HepG2 (cell line): ENCODE results near the gene SPATA25. TPM values are rescaled to one million over a fixed set of nuclear protein-coding genes. Genes with fewer than 3 reads are reported as not detected.

Experiments used
- AKAP8 ChIP-seq: sonication (generic); formaldehyde crosslinking; IDR thresholded peaks from 2 replicates; pipeline ENCODE4 v1.5.1; 2020; ENCODE audit warnings: mild to moderate bottlenecking, missing genetic modification reagents
- HMG20A ChIP-seq: IDR thresholded peaks from 2 replicates; pipeline ENCODE4 v1.6.1; 2016; ENCODE audit warnings: borderline replicate concordance
- HOXA3 ChIP-seq: sonication (generic); formaldehyde crosslinking; IDR thresholded peaks from 2 replicates; pipeline ENCODE4 v1.5.0; 2020; ENCODE audit warnings: missing genetic modification reagents
- ISX ChIP-seq: sonication (generic); formaldehyde crosslinking; conservative IDR thresholded peaks from 2 replicates; pipeline ENCODE4 v1.5.0; 2020; ENCODE audit warnings: missing genetic modification reagents
- MTA1 ChIP-seq: sonication (generic); formaldehyde crosslinking; IDR thresholded peaks from 2 replicates; pipeline ENCODE4 v1.4.0; 2020; ENCODE audit warnings: missing genetic modification reagents, mild to moderate bottlenecking, borderline replicate concordance
- MZF1 ChIP-seq: sonication (generic); formaldehyde crosslinking; IDR thresholded peaks from 2 replicates; pipeline ENCODE4 v1.8.1; 2023; ENCODE audit warnings: mild to moderate bottlenecking, missing genetic modification reagents, borderline replicate concordance
- NCOA1 ChIP-seq: sonication (generic); formaldehyde crosslinking; IDR thresholded peaks from 2 replicates; pipeline ENCODE4 v1.9.0; 2021; ENCODE audit warnings: missing genetic modification reagents
- NCOA5 ChIP-seq: sonication (generic); formaldehyde crosslinking; IDR thresholded peaks from 2 replicates; pipeline ENCODE4 v1.4.0; 2020; ENCODE audit warnings: missing genetic modification reagents
- PRPF4 ChIP-seq: fragments of 200-400 bp; formaldehyde crosslinking; IDR thresholded peaks from 2 replicates; pipeline ENCODE4 v1.6.1; 2016; ENCODE audit warnings: low read length, low read depth; ENCODE audit not compliant: poor library complexity, severe bottlenecking
- TFE3 ChIP-seq: IDR thresholded peaks from 2 replicates; pipeline ENCODE4 v1.6.1; 2016
- THYN1 ChIP-seq: sonication (generic); formaldehyde crosslinking; IDR thresholded peaks from 2 replicates; pipeline ENCODE4 v1.8.1; 2023; ENCODE audit warnings: low read depth, mild to moderate bottlenecking, moderate library complexity, missing genetic modification reagents, borderline replicate concordance
- TOE1 ChIP-seq: sonication (generic); formaldehyde crosslinking; IDR thresholded peaks from 2 replicates; pipeline ENCODE4 v1.4.0; 2020; ENCODE audit warnings: mild to moderate bottlenecking, missing genetic modification reagents
- TSC22D2 ChIP-seq: sonication (generic); formaldehyde crosslinking; IDR thresholded peaks from 2 replicates; pipeline ENCODE4 v1.5.1; 2020; ENCODE audit warnings: missing genetic modification reagents, mild to moderate bottlenecking, borderline replicate concordance
- U2AF2 ChIP-seq: fragments of 200-400 bp; formaldehyde crosslinking; IDR thresholded peaks from 2 replicates; pipeline ENCODE4 v1.6.1; 2017; ENCODE audit warnings: low read depth, mild to moderate bottlenecking, low read length
- XRCC5 ChIP-seq: fragments of 200-400 bp; formaldehyde crosslinking; optimal IDR thresholded peaks from 2 replicates; pipeline ENCODE3; 2017; ENCODE audit warnings: mild to moderate bottlenecking, low read length
- ZFP82 ChIP-seq: sonication (generic); formaldehyde crosslinking; IDR thresholded peaks from 2 replicates; pipeline ENCODE4 v1.5.1; 2020; ENCODE audit warnings: mild to moderate bottlenecking, missing genetic modification reagents, borderline replicate concordance
- ZNF205 ChIP-seq: IDR thresholded peaks from 2 replicates; pipeline ENCODE4 v1.6.1; 2018; ENCODE audit warnings: missing biosample characterization, missing genetic modification reagents
- ZNF446 ChIP-seq: sonication (generic); formaldehyde crosslinking; IDR thresholded peaks from 2 replicates; pipeline ENCODE4 v1.5.0; 2020; ENCODE audit warnings: mild to moderate bottlenecking, missing genetic modification reagents
- ZNF761 ChIP-seq: sonication (generic); formaldehyde crosslinking; conservative IDR thresholded peaks from 2 replicates; pipeline ENCODE4 v1.4.0; 2020; ENCODE audit warnings: mild to moderate bottlenecking, missing genetic modification reagents
- ZNF83 ChIP-seq: sonication (generic); formaldehyde crosslinking; IDR thresholded peaks from 2 replicates; pipeline ENCODE4 v1.4.0; 2020; ENCODE audit warnings: missing genetic modification reagents, mild to moderate bottlenecking, borderline replicate concordance
- polyA plus RNA-seq, 8 experiments: library from polyadenylated mRNA; depleted of rRNA in 3 of 8; stranded (reverse) in 7 of 8; unstranded in 1 of 8; fragments of >200 nt; fragmentation: Illumina TruSeq in 4 of 8; extraction: Trizol in 4 of 8; gene quantifications; 2 replicates each; pipeline versions ENCODE4 v1.2.1 to v1.2.3, GENCODE V29; 2011 to 2016; ENCODE audit warnings: low read depth in 4 of 8, missing spikeins in 1 of 8, mixed read lengths in 1 of 8; ENCODE audit not compliant: insufficient read depth in 1 of 8
- total RNA-seq, 5 experiments: library from RNA; depleted of rRNA; stranded (reverse); fragments of >200 nt; fragmentation: Illumina TruSeq; extraction: Trizol; gene quantifications; 2 replicates each; pipeline ENCODE4 v1.2.3, GENCODE V29; 2016; ENCODE audit warnings: low read depth in 1 of 5
- TF ChIP-seq, protein P1 (sequence below): sonication (generic); formaldehyde crosslinking; IDR thresholded peaks from 2 replicates; pipeline ENCODE4 v1.4.0; 2020; ENCODE audit warnings: mild to moderate bottlenecking, missing genetic modification reagents, borderline replicate concordance
- TF ChIP-seq, protein P2 (sequence below): sonication (generic); formaldehyde crosslinking; IDR thresholded peaks from 2 replicates; pipeline ENCODE4 v1.9.0; 2021; ENCODE audit warnings: missing genetic modification reagents, borderline replicate concordance

SPATA25 gene
- total and polyA plus RNA-seq, 2 of the 13 experiments (the other 11 are each of a cell fraction or from before 2014, with no cell fraction given): 4.8 to 7.6 TPM

GRCh38 chr20:45886590-45887345 is 654 bp downstream of the SPATA25 start (continued):
- no peak for TF ChIP-seq HMG20A (CRISPR knock-in tag)
- TF ChIP-seq MZF1 (CRISPR knock-in tag): no peak
- TF ChIP-seq XRCC5: no peak
- peak; percentile 49; the same call in 1 of the 2 replicates for TF ChIP-seq MTA1 (CRISPR knock-in tag)
- TF ChIP-seq, protein P1, sequence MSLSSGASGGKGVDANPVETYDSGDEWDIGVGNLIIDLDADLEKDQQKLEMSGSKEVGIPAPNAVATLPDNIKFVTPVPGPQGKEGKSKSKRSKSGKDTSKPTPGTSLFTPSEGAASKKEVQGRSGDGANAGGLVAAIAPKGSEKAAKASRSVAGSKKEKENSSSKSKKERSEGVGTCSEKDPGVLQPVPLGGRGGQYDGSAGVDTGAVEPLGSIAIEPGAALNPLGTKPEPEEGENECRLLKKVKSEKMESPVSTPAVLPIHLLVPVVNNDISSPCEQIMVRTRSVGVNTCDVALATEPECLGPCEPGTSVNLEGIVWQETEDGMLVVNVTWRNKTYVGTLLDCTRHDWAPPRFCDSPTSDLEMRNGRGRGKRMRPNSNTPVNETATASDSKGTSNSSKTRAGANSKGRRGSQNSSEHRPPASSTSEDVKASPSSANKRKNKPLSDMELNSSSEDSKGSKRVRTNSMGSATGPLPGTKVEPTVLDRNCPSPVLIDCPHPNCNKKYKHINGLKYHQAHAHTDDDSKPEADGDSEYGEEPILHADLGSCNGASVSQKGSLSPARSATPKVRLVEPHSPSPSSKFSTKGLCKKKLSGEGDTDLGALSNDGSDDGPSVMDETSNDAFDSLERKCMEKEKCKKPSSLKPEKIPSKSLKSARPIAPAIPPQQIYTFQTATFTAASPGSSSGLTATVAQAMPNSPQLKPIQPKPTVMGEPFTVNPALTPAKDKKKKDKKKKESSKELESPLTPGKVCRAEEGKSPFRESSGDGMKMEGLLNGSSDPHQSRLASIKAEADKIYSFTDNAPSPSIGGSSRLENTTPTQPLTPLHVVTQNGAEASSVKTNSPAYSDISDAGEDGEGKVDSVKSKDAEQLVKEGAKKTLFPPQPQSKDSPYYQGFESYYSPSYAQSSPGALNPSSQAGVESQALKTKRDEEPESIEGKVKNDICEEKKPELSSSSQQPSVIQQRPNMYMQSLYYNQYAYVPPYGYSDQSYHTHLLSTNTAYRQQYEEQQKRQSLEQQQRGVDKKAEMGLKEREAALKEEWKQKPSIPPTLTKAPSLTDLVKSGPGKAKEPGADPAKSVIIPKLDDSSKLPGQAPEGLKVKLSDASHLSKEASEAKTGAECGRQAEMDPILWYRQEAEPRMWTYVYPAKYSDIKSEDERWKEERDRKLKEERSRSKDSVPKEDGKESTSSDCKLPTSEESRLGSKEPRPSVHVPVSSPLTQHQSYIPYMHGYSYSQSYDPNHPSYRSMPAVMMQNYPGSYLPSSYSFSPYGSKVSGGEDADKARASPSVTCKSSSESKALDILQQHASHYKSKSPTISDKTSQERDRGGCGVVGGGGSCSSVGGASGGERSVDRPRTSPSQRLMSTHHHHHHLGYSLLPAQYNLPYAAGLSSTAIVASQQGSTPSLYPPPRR (CRISPR knock-in tag): no peak
- TF ChIP-seq ZFP82 (CRISPR knock-in tag): no peak
- no peak for TF ChIP-seq TOE1 (CRISPR knock-in tag)
- TF ChIP-seq THYN1 (CRISPR knock-in tag): no peak
- TF ChIP-seq, protein P2, sequence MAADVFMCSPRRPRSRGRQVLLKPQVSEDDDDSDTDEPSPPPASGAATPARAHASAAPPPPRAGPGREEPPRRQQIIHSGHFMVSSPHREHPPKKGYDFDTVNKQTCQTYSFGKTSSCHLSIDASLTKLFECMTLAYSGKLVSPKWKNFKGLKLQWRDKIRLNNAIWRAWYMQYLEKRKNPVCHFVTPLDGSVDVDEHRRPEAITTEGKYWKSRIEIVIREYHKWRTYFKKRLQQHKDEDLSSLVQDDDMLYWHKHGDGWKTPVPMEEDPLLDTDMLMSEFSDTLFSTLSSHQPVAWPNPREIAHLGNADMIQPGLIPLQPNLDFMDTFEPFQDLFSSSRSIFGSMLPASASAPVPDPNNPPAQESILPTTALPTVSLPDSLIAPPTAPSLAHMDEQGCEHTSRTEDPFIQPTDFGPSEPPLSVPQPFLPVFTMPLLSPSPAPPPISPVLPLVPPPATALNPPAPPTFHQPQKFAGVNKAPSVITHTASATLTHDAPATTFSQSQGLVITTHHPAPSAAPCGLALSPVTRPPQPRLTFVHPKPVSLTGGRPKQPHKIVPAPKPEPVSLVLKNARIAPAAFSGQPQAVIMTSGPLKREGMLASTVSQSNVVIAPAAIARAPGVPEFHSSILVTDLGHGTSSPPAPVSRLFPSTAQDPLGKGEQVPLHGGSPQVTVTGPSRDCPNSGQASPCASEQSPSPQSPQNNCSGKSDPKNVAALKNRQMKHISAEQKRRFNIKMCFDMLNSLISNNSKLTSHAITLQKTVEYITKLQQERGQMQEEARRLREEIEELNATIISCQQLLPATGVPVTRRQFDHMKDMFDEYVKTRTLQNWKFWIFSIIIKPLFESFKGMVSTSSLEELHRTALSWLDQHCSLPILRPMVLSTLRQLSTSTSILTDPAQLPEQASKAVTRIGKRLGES (CRISPR knock-in tag): no peak
- TF ChIP-seq NCOA5: no peak
- no peak for TF ChIP-seq ZNF446 (CRISPR knock-in tag)
- no peak for TF ChIP-seq ZNF205 (CRISPR knock-in tag)
- no peak for TF ChIP-seq TFE3 (CRISPR knock-in tag)
- no peak for TF ChIP-seq PRPF4
- no peak for TF ChIP-seq AKAP8 (CRISPR knock-in tag)
- TF ChIP-seq ZNF761: no peak
- TF ChIP-seq U2AF2: no peak
- no peak for TF ChIP-seq HOXA3
- no peak for TF ChIP-seq TSC22D2 (CRISPR knock-in tag)
- no peak for TF ChIP-seq ISX (CRISPR knock-in tag)
- TF ChIP-seq NCOA1 (CRISPR knock-in tag): no peak
- 0 out of 2 replicates have a peak, but pooled peaks have one; percentile 23 for TF ChIP-seq ZNF83 (CRISPR knock-in tag)
